ENCODE results near the gene CD58.

DNA sequence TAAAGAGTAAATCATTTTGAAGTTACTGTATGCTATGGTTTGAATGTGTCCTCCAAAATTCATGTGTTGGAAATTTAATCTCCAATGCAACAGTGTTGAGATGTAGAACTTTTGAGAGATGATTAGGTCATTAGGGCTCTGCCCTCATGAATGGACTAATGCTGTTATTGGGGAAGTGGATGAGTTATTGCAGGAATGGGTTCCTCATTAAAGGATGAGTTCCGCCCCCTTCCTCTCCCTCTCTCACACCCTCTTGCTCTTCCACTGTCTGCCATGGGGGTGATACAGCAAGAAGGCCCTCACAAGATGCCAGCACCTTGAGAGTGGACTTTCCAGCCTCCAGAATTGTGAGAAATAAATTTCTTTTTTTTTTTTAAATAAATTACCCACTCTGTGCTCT lies 100.2 kb downstream of the CD58 start:
- TF ChIP-seq, protein P1, sequence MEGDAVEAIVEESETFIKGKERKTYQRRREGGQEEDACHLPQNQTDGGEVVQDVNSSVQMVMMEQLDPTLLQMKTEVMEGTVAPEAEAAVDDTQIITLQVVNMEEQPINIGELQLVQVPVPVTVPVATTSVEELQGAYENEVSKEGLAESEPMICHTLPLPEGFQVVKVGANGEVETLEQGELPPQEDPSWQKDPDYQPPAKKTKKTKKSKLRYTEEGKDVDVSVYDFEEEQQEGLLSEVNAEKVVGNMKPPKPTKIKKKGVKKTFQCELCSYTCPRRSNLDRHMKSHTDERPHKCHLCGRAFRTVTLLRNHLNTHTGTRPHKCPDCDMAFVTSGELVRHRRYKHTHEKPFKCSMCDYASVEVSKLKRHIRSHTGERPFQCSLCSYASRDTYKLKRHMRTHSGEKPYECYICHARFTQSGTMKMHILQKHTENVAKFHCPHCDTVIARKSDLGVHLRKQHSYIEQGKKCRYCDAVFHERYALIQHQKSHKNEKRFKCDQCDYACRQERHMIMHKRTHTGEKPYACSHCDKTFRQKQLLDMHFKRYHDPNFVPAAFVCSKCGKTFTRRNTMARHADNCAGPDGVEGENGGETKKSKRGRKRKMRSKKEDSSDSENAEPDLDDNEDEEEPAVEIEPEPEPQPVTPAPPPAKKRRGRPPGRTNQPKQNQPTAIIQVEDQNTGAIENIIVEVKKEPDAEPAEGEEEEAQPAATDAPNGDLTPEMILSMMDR (conservative IDR thresholded peaks at IDR 0.05) = no peak
- no peak for TF ChIP-seq EZH2 (IDR thresholded peaks at IDR 0.05; ENCODE audit: low read depth)
